HepG2 (cell line): ENCODE data around the gene QTRT2. TPM values are rescaled to one million over a fixed set of nuclear protein-coding genes. Genes with fewer than 3 reads are reported as not detected.

Source experiments
- HES4 ChIP-seq: sonication (generic); formaldehyde crosslinking; IDR thresholded peaks from 2 replicates; pipeline ENCODE4 v1.9.0; 2021; ENCODE audit warnings: mild to moderate bottlenecking, missing genetic modification reagents, borderline replicate concordance
- HOXA7 ChIP-seq: sonication (generic); formaldehyde crosslinking; IDR thresholded peaks from 2 replicates; pipeline ENCODE4 v1.8.1; 2022; ENCODE audit warnings: mild to moderate bottlenecking, missing genetic modification reagents, moderate library complexity
- IRF1 ChIP-seq: sonication (generic); formaldehyde crosslinking; IDR thresholded peaks from 2 replicates; pipeline ENCODE4 v1.4.0; 2020; ENCODE audit warnings: low read depth, mild to moderate bottlenecking, missing genetic modification reagents
- KLF11 ChIP-seq: IDR thresholded peaks from 2 replicates; pipeline ENCODE4 v1.6.1; 2016; ENCODE audit warnings: missing compliant biosample characterization
- KLF6 ChIP-seq: IDR thresholded peaks from 2 replicates; pipeline ENCODE4 v1.8.0; 2016; ENCODE audit warnings: missing biosample characterization, missing genetic modification reagents
- MEIS1 ChIP-seq: sonication (generic); formaldehyde crosslinking; IDR thresholded peaks from 2 replicates; pipeline ENCODE4 v1.9.0; 2021; ENCODE audit warnings: mild to moderate bottlenecking, missing genetic modification reagents, moderate library complexity, borderline replicate concordance
- SNAI1 ChIP-seq: sonication (generic); formaldehyde crosslinking; IDR thresholded peaks from 2 replicates; pipeline ENCODE4 v1.5.0; 2020; ENCODE audit warnings: mild to moderate bottlenecking, missing genetic modification reagents, borderline replicate concordance
- TFAP4 ChIP-seq: sonication (generic); IDR thresholded peaks from 2 replicates; pipeline ENCODE4 v1.6.1; 2016; ENCODE audit warnings: low read depth, borderline replicate concordance
- TFE3 ChIP-seq: IDR thresholded peaks from 2 replicates; pipeline ENCODE4 v1.6.1; 2016
- YEATS4 ChIP-seq: sonication (generic); formaldehyde crosslinking; IDR thresholded peaks from 2 replicates; pipeline ENCODE4 v1.4.0; 2020; ENCODE audit warnings: missing genetic modification reagents, borderline replicate concordance
- ZFP37 ChIP-seq: sonication (generic); formaldehyde crosslinking; IDR thresholded peaks from 2 replicates; pipeline ENCODE4 v1.4.0; 2020; ENCODE audit warnings: missing genetic modification reagents, borderline replicate concordance
- ZMAT5 ChIP-seq: sonication (generic); formaldehyde crosslinking; IDR thresholded peaks from 2 replicates; pipeline ENCODE4 v1.5.0; 2020; ENCODE audit warnings: mild to moderate bottlenecking, low read depth, missing genetic modification reagents, borderline replicate concordance
- ZNF12 ChIP-seq: sonication (generic); formaldehyde crosslinking; IDR thresholded peaks from 2 replicates; pipeline ENCODE4 v1.5.0; 2020; ENCODE audit warnings: missing genetic modification reagents
- ZNF33A ChIP-seq: sonication (generic); formaldehyde crosslinking; IDR thresholded peaks from 2 replicates; pipeline ENCODE4 v1.5.1; 2020; ENCODE audit warnings: missing genetic modification reagents, mild to moderate bottlenecking, moderate library complexity, borderline replicate concordance
- ZNF501 ChIP-seq: sonication (generic); formaldehyde crosslinking; IDR thresholded peaks from 2 replicates; pipeline ENCODE4 v1.5.1; 2020; ENCODE audit warnings: mild to moderate bottlenecking, moderate library complexity, missing genetic modification reagents
- ZNF546 ChIP-seq: sonication (generic); formaldehyde crosslinking; conservative IDR thresholded peaks from 2 replicates; pipeline ENCODE4 v1.8.1; 2023; ENCODE audit warnings: mild to moderate bottlenecking, missing genetic modification reagents
- ZNF567 ChIP-seq: sonication (generic); formaldehyde crosslinking; IDR thresholded peaks from 2 replicates; pipeline ENCODE4 v1.8.1; 2023; ENCODE audit warnings: mild to moderate bottlenecking, missing genetic modification reagents, borderline replicate concordance
- ZNF724P ChIP-seq: sonication (generic); formaldehyde crosslinking; IDR thresholded peaks from 2 replicates; pipeline ENCODE4 v1.8.0; 2022; ENCODE audit warnings: missing genetic modification reagents, borderline replicate concordance
- polyA plus RNA-seq, 8 experiments: library from polyadenylated mRNA; depleted of rRNA in 3 of 8; stranded (reverse) in 7 of 8; unstranded in 1 of 8; fragments of >200 nt; fragmentation: Illumina TruSeq in 4 of 8; extraction: Trizol in 4 of 8; gene quantifications; 2 replicates each; pipeline versions ENCODE4 v1.2.1 to v1.2.3, GENCODE V29; 2011 to 2016; ENCODE audit warnings: low read depth in 4 of 8, missing spikeins in 1 of 8, mixed read lengths in 1 of 8; ENCODE audit not compliant: insufficient read depth in 1 of 8
- total RNA-seq, 5 experiments: library from RNA; depleted of rRNA; stranded (reverse); fragments of >200 nt; fragmentation: Illumina TruSeq; extraction: Trizol; gene quantifications; 2 replicates each; pipeline ENCODE4 v1.2.3, GENCODE V29; 2016; ENCODE audit warnings: low read depth in 1 of 5
- TF ChIP-seq, protein P1 (sequence below): sonication (generic); formaldehyde crosslinking; IDR thresholded peaks from 2 replicates; pipeline ENCODE4 v1.8.1; 2023; ENCODE audit warnings: missing genetic modification reagents, inconsistent platforms, borderline replicate concordance
- TF ChIP-seq, protein P2 (sequence below): sonication (generic); formaldehyde crosslinking; IDR thresholded peaks from 2 replicates; pipeline ENCODE4 v1.5.1; 2020; ENCODE audit warnings: mild to moderate bottlenecking, moderate library complexity, missing genetic modification reagents
- TF ChIP-seq, protein P3 (sequence below), 2 experiments: fragments of 450-650 bp in 1 of 2; sonication (generic) in 1 of 2; formaldehyde crosslinking; IDR thresholded peaks; 2 replicates each; pipeline versions ENCODE4 v1.5.0 to v1.8.0; 2020 to 2022; ENCODE audit warnings: mild to moderate bottlenecking in 1 of 2, missing genetic modification reagents in 1 of 2

QTRT2 gene
- total and polyA plus RNA-seq, 2 of the 13 experiments (the other 11 are each of a cell fraction or from before 2014, with no cell fraction given): 7.1 to 33.4 TPM

DNA sequence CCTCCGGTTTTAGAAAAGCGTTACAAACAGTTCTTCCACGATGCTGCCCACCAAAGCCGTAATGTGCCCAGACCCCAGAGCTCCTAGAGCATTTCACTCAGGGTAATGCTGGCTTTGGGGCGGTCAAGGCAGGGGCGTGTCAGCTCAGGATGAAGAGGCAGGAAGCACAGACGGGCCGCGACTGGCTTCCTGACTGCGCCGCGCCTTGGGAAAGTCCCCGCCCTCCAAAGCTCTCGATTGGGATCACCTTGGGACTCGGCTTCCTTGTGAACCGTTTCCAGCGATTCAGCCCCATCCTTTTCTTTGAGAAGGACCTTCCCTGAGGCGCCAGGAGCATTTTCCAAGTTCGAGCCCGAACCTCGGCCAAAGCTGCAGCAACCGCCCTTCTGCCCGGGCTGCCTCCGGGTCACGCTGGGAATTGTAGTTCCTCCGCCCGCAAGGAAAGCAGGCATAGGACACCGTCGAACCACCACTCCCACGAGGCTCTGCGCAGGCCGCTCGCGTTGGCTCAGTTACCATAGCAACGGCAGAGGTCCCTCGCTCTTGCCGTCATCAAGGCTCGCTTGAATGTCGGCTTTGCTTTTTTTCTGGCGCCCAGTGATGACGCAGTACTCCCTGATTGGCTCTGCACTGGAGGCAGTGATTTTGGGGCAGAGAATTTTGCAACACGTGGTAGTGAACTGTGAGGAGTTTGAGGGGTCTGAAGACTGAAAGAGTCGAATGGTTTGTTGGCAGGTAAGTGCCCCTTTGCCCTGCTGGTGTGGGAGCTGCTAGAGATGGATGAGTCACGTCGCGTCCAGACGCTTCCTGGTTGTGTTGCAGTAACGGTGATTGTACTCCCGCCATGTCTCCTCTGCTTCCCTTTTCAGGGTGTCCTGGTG, at the start of gene QTRT2, which contains the start of gene CCDC191 (continued):
- no peak for TF ChIP-seq HES4 (CRISPR knock-in tag)
- TF ChIP-seq YEATS4 (CRISPR knock-in tag): peak; percentile 78
- no peak for TF ChIP-seq ZNF724P (CRISPR knock-in tag)
- TF ChIP-seq, protein P1, sequence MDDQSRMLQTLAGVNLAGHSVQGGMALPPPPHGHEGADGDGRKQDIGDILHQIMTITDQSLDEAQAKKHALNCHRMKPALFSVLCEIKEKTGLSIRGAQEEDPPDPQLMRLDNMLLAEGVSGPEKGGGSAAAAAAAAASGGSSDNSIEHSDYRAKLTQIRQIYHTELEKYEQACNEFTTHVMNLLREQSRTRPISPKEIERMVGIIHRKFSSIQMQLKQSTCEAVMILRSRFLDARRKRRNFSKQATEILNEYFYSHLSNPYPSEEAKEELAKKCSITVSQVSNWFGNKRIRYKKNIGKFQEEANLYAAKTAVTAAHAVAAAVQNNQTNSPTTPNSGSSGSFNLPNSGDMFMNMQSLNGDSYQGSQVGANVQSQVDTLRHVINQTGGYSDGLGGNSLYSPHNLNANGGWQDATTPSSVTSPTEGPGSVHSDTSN (CRISPR knock-in tag): no peak
- no peak for TF ChIP-seq KLF6 (CRISPR knock-in tag)
- TF ChIP-seq, protein P2, sequence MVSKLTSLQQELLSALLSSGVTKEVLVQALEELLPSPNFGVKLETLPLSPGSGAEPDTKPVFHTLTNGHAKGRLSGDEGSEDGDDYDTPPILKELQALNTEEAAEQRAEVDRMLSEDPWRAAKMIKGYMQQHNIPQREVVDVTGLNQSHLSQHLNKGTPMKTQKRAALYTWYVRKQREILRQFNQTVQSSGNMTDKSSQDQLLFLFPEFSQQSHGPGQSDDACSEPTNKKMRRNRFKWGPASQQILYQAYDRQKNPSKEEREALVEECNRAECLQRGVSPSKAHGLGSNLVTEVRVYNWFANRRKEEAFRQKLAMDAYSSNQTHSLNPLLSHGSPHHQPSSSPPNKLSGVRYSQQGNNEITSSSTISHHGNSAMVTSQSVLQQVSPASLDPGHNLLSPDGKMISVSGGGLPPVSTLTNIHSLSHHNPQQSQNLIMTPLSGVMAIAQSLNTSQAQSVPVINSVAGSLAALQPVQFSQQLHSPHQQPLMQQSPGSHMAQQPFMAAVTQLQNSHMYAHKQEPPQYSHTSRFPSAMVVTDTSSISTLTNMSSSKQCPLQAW (CRISPR knock-in tag): no peak; the same call in 1 of the 2 replicates
- TF ChIP-seq TFAP4: peak; percentile 37; the same call in 1 of the 2 replicates
- peak; percentile 52; the same call in 1 of the 2 replicates for TF ChIP-seq ZFP37 (CRISPR knock-in tag)
- TF ChIP-seq ZNF546 (CRISPR knock-in tag): no peak
- no peak for TF ChIP-seq ZNF33A (CRISPR knock-in tag)
- TF ChIP-seq HOXA7 (CRISPR knock-in tag): no peak
- no peak for TF ChIP-seq KLF11 (CRISPR knock-in tag)
- TF ChIP-seq ZNF12 (CRISPR knock-in tag): no peak
- TF ChIP-seq, protein P3, sequence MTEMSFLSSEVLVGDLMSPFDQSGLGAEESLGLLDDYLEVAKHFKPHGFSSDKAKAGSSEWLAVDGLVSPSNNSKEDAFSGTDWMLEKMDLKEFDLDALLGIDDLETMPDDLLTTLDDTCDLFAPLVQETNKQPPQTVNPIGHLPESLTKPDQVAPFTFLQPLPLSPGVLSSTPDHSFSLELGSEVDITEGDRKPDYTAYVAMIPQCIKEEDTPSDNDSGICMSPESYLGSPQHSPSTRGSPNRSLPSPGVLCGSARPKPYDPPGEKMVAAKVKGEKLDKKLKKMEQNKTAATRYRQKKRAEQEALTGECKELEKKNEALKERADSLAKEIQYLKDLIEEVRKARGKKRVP (CRISPR knock-in tag; IDR thresholded peaks at IDR 0.05): peak in 1 of 2 experiments; percentile 80; a peak in 2 of 4 replicates
- no peak for TF ChIP-seq IRF1
- TF ChIP-seq MEIS1 (CRISPR knock-in tag): peak; percentile 60; the same call in 1 of the 2 replicates
- no peak for TF ChIP-seq ZMAT5 (CRISPR knock-in tag)
- TF ChIP-seq SNAI1 (CRISPR knock-in tag): no peak
- no peak for TF ChIP-seq ZNF567 (CRISPR knock-in tag)
- peak; percentile 41 for TF ChIP-seq TFE3 (CRISPR knock-in tag)
- peak; percentile 83 for TF ChIP-seq ZNF501 (CRISPR knock-in tag)
